ENCODE results near the gene RAB8B.

DNA sequence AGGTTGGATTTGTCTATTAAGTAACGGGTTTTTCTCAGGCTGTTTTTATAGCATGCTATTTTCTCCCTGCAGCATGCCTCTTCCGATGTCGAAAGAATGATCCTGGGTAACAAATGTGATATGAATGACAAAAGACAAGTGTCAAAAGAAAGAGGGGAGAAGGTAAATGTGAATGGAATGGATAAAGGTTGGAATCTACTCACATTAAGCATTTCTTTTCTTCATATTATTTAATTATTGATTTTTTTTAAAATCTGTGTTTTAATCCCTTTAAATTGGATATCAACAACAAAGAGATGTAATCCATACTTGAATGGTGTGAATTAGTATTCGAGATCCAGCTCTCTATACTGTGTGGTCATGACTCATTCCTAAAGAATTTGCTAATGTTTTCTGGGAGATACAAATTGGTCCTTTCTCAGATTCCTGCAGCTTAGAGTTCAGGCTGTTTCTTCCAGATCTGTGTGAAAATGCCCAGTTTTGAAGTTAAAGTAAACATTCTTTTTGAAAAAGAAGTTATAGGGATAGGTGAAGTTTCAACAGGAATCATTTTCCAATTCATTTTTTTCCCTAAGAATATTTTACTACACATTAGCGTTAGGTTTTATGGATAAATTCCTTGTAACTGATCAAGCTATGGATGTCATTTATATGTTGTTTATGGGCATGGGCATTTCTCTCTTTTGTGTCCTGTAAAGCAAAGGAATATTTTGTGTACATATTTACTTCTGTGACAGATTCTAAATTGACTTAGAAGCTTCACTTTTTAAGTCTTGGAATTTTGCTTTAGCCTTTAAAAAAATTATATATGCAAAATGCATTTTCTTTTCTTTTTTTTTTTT, 67.2 kb downstream of the RAB8B start:
- no peak for TF ChIP-seq NR2C2 (IDR thresholded peaks at IDR 0.05; ENCODE audit: borderline replicate concordance, control insufficient read depth, insufficient read length, low read depth)
- TF ChIP-seq, protein P1, sequence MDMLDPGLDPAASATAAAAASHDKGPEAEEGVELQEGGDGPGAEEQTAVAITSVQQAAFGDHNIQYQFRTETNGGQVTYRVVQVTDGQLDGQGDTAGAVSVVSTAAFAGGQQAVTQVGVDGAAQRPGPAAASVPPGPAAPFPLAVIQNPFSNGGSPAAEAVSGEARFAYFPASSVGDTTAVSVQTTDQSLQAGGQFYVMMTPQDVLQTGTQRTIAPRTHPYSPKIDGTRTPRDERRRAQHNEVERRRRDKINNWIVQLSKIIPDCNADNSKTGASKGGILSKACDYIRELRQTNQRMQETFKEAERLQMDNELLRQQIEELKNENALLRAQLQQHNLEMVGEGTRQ (IDR thresholded peaks at IDR 0.05; ENCODE audit: borderline replicate concordance, low read depth, low read length) = no peak
- no peak for TF ChIP-seq CHD4 (IDR thresholded peaks at IDR 0.05)
- TF ChIP-seq CEBPB (IDR thresholded peaks at IDR 0.05; ENCODE audit: borderline replicate concordance in 1 of 2, low read depth in 2 of 2, low read length in 2 of 2) = no peak
- no peak for TF ChIP-seq CUX1 (IDR thresholded peaks at IDR 0.05; ENCODE audit: insufficient replicate concordance, low read depth, low read length)
- no peak for TF ChIP-seq CTCF (IDR thresholded peaks at IDR 0.05 in 2 of 3, conservative IDR thresholded peaks at IDR 0.05 in 1 of 3; ENCODE audit: control insufficient read depth in 2 of 3, extremely low read depth in 1 of 3, insufficient read depth in 1 of 3, low read depth in 3 of 3, low read length in 3 of 3)
- no peak for TF ChIP-seq ZNF24 (IDR thresholded peaks at IDR 0.05)
- TF ChIP-seq RAD51 (IDR thresholded peaks at IDR 0.05) = no peak
- no peak for TF ChIP-seq RAD21 (IDR thresholded peaks at IDR 0.05; ENCODE audit: insufficient read depth, low read depth, low read length)
- no peak for TF ChIP-seq CBFB (IDR thresholded peaks at IDR 0.05; ENCODE audit: low read depth)
- no peak for TF ChIP-seq ZNF274 (IDR thresholded peaks at IDR 0.05; ENCODE audit: insufficient read depth, insufficient read length)
- no peak for TF ChIP-seq ATF7 (IDR thresholded peaks at IDR 0.05; ENCODE audit: low read depth)
- no peak for TF ChIP-seq MAX (IDR thresholded peaks at IDR 0.05; ENCODE audit: low read depth, low read length)
- TF ChIP-seq, protein P2, sequence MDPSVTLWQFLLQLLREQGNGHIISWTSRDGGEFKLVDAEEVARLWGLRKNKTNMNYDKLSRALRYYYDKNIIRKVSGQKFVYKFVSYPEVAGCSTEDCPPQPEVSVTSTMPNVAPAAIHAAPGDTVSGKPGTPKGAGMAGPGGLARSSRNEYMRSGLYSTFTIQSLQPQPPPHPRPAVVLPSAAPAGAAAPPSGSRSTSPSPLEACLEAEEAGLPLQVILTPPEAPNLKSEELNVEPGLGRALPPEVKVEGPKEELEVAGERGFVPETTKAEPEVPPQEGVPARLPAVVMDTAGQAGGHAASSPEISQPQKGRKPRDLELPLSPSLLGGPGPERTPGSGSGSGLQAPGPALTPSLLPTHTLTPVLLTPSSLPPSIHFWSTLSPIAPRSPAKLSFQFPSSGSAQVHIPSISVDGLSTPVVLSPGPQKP (IDR thresholded peaks at IDR 0.05; ENCODE audit: low read depth, low read length) = no peak

All from GM12878 (cell line).